DMS53 (cell line): ENCODE data around the gene LUC7L.

Experiments used
- DNase-seq: peaks from one replicate; lab custom pipeline; 2025; lab: John Stamatoyannopoulos, UW

The LUC7L gene

DNA sequence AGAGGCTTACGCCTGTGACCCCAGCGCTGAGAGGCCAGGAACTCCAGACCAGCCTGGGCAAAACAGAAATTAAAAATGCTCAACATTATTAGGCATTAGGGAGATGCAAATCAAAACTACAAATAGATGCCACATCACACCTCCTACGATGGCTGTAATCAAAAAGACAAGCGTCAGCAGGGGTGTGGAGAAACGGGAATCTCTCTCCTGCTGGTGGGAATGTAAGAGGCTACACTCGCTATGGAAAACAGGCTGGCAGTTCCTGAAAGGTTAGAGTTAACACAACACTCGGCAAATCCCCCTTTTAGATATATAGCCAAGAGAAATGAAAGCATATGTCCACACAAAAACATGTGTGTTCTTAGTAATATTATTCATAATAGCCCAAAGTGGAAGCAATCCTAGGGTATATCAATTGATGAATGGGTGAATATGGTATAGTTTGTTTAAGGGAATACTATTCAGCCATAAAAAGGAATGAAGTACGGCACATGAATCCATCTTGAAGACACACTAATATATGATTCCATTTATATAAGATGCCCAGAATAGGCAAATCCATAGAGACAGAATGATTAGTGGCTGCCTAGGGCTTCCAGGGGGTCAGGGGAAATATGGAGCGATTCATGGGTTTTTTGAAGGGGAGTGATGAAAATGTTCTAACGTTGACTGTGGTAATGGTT, 88.9 kb downstream of the LUC7L start:
- no peak for DNase-seq
